Mammary epithelial cell (primary cell): ENCODE results near the gene PARP3.

Experiments used
- CTCF ChIP-seq, 2 donors: IDR thresholded peaks in 1 of 2; conservative IDR thresholded peaks in 1 of 2; 2 replicates each; pipeline ENCODE4 v1.5.1; 2011 to 2012; ENCODE audit warnings: inconsistent platforms in 2 of 2, low read length in 2 of 2, mild to moderate bottlenecking in 2 of 2, control low read depth in 1 of 2, low read depth in 1 of 2; ENCODE audit not compliant: insufficient read depth in 1 of 2; ENCODE audit errors: extremely low read depth in 1 of 2
- EZH2 ChIP-seq: IDR thresholded peaks from 2 replicates; pipeline ENCODE4 v1.6.1; 2012; ENCODE audit warnings: low read length, inconsistent platforms, borderline replicate concordance

GRCh38 chr3:51987568-51987967, 45.4 kb downstream of the PARP3 start:
- TF ChIP-seq EZH2, result no peak
- TF ChIP-seq CTCF (conservative IDR thresholded peaks at IDR 0.05 in 1 of 2, IDR thresholded peaks at IDR 0.05 in 1 of 2; ENCODE audit: extremely low read depth in 1 of 2, insufficient read depth in 1 of 2, low read depth in 1 of 2, low read length in 2 of 2), result no peak
